GM12873 (cell line): ENCODE measurements around the gene LGALS14.

Source experiments
- CTCF ChIP-seq: IDR thresholded peaks from 2 replicates; pipeline ENCODE4 v1.5.1; 2012; ENCODE audit warnings: low read depth, mild to moderate bottlenecking, moderate library complexity, low read length, control low read depth; ENCODE audit not compliant: insufficient read depth; ENCODE audit errors: missing control alignments

The LGALS14 gene

GRCh38 chr19:39752795-39753194, 48.5 kb downstream of the LGALS14 start:
- TF ChIP-seq CTCF, result no peak

- TF ChIP-seq CTCF, result no peak
Observed at GRCh38 chr19:39754544-39754943, 50.3 kb downstream of the LGALS14 start.

- TF ChIP-seq CTCF, result no peak
Observed at GRCh38 chr19:39754971-39755370, 50.7 kb downstream of the LGALS14 start.
